ENCODE results near the gene PPIL6. TPM values are rescaled to one million over a fixed set of nuclear protein-coding genes. Genes with fewer than 3 reads are reported as not detected.

The PPIL6 gene
- total and polyA plus RNA-seq, 7 donors, result 1.1 to 3.9 (median 2.2) TPM

DNA sequence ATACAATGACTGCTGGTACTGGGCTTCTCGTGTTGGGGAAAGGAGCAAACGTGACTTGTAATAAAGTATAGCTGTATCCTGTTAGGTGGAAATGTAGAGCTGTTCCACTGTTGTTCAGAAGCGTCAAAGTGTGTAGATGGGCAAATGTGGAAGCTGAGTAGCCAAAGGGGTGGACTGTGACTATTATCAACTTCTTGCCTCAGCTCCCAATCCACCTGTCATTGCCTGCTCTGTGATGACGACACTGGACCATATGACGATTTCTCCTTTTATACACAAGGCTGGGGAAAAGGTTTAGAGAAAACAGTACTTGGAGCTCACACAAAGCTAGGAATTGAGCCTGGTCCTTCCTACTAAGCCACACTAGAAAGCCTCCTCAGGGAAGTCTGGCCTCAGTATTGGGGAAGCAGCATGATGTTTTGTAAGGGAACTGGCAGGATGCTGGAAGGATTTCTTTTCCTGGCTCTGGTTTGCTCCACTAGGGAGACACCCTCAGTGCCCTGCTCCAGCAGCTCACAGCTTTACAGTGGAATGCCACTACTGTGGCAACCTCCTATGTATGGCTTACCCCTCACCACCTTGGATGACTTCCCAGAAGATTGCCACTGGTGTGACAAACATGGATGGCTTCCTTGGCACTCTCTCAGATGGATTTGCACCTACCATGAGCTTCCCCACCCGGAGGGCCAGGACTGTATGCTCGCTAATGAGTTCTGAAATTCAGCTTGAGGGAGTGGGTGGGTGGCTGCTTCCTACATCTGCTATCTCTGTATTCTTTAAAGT, 78.1 kb downstream of the PPIL6 start:
- H3K4me3 ChIP-seq, result no peak overlapping the region
- 75 to 76% (median 75%) methylated on average over 7 of the region's 7 CpGs for WGBS, 3 donors
- TF ChIP-seq, protein P1, sequence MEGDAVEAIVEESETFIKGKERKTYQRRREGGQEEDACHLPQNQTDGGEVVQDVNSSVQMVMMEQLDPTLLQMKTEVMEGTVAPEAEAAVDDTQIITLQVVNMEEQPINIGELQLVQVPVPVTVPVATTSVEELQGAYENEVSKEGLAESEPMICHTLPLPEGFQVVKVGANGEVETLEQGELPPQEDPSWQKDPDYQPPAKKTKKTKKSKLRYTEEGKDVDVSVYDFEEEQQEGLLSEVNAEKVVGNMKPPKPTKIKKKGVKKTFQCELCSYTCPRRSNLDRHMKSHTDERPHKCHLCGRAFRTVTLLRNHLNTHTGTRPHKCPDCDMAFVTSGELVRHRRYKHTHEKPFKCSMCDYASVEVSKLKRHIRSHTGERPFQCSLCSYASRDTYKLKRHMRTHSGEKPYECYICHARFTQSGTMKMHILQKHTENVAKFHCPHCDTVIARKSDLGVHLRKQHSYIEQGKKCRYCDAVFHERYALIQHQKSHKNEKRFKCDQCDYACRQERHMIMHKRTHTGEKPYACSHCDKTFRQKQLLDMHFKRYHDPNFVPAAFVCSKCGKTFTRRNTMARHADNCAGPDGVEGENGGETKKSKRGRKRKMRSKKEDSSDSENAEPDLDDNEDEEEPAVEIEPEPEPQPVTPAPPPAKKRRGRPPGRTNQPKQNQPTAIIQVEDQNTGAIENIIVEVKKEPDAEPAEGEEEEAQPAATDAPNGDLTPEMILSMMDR (IDR thresholded peaks at IDR 0.05), result no peak
- H3K9me3 ChIP-seq, result no peaks in the 10 kb centered on the region
- peak; percentile 52 to 87 (median 69) for ATAC-seq
- no peak for DNase-seq
- H3K36me3 ChIP-seq (ENCODE audit: insufficient read depth in 1 of 2, low read depth in 1 of 2), result peaks cover 13 to 49% of the 10 kb centered on the region in 2 donors
- peak overlapping the region; percentile 78 for H3K27ac ChIP-seq
- H3K4me1 ChIP-seq, result peaks cover 21% of the 10 kb centered on the region
- intact Hi-C loops (cut with DNase I), result no loop called here
- H3K27me3 ChIP-seq (ENCODE audit: insufficient read depth in 3 of 3, low read length in 2 of 3), result no peaks in the 10 kb centered on the region

DNA sequence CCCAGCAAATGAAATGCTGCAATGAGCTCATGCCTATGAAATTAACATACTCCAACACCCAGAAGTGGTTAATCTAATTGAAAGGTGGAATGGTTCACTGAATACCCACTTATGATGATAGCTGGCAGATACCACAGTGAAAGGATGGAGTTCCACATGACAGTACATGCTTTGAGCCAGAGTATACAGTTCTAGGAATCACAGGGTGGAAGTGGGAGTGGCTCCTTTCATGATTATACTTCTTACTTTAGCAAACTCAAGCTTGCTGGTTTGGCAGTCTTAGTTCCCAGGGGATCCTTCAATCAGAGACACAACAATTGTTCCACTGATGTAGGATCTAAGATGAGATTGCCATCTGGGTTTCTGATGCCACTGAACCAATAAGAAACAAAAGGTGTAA, 79.6 kb downstream of the PPIL6 start:
- ATAC-seq, result no peak
- Histone ChIP-seq H3K4me1 (peaks cover 21% of the 10 kb centered on the region), H3K9me3 (no peaks in the 10 kb centered on the region), H3K27me3 (ENCODE audit: insufficient read depth in 3 of 3, low read length in 2 of 3) (no peaks in the 10 kb centered on the region), H3K4me3 (no peak overlapping the region), H3K27ac (peak overlapping the region; percentile 78), H3K36me3 (ENCODE audit: insufficient read depth in 1 of 2, low read depth in 1 of 2) (peaks cover 15 to 45% of the 10 kb centered on the region in 2 donors)
- no peak for DNase-seq
- intact Hi-C loops (cut with DNase I), result no loop called here
- TF ChIP-seq, protein P1 (IDR thresholded peaks at IDR 0.05), result no peak

DNA sequence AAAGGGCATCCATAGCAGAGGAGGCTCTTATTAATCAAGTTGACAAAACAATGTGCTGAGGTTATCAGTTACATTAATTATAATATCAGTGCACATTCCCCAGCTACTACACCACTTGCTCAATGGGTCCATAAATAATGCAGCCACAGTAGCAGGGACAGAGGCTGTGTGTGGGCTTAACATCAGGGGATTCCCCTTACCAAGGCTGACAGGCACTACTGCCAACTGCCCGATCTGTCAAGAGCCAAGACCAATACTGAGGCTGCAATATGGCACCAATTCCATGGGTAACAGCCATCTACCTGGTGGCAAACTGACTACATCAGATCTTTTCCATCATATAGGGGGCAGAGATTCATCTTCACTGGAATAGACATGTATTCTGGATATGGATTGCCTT, 80.1 kb downstream of the PPIL6 start:
- peaks cover 15 to 43% of the 10 kb centered on the region in 2 donors for H3K36me3 ChIP-seq (ENCODE audit: insufficient read depth in 1 of 2, low read depth in 1 of 2)

DNA sequence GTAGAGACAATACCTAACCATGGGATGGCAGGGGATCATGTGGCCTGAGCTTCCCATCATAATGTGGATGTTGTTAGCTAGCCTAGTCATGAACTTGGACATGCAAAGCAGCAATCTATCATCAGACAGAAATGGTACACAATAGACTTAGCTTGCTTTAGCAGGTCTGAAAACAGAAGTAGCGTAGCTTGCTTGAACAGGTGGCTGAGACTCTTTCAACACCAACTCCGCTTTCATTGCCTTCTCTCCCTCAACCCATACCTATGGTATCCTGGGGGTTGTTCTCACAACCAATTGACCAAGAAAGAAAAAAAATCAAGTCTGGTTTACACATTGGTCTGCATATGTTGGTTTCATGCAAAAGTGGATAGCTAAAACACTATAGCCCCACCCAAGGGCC, 81.2 kb downstream of the PPIL6 start:
- DNase-seq (no peak), ATAC-seq (peak in 1 of 4 donors; percentile 7)
- intact Hi-C loops (cut with DNase I), result no loop called here
- peaks cover 15 to 50% of the 10 kb centered on the region in 2 donors for H3K36me3 ChIP-seq (ENCODE audit: insufficient read depth in 1 of 2, low read depth in 1 of 2)
- TF ChIP-seq, protein P1 (IDR thresholded peaks at IDR 0.05), result no peak
- peaks cover 21% of the 10 kb centered on the region for H3K4me1 ChIP-seq
- no peak overlapping the region for H3K4me3 ChIP-seq
- no peaks in the 10 kb centered on the region for H3K27me3 ChIP-seq (ENCODE audit: insufficient read depth in 3 of 3, low read length in 2 of 3)
- no peaks in the 10 kb centered on the region for H3K9me3 ChIP-seq
- H3K27ac ChIP-seq, result no peak overlapping the region
- 96 to 98% (median 97%) methylated on average over 2 of the region's 2 CpGs for WGBS, 3 donors

More for the DNA sequence above, 80.1 kb downstream of the PPIL6 start:
- peak; percentile 26 to 46 (median 31) for ATAC-seq
- Histone ChIP-seq H3K27me3 (ENCODE audit: insufficient read depth in 3 of 3, low read length in 2 of 3) (no peaks in the 10 kb centered on the region), H3K4me1 (peaks cover 21% of the 10 kb centered on the region), H3K27ac (peak overlapping the region; percentile 78), H3K9me3 (no peaks in the 10 kb centered on the region), H3K4me3 (no peak overlapping the region)
- DNase-seq, result no peak
- intact Hi-C loops (cut with DNase I), result no loop called here
- TF ChIP-seq, protein P1 (IDR thresholded peaks at IDR 0.05), result no peak
- WGBS, 3 donors, result 48 to 74% (median 70%) methylated on average over 1 of the region's 1 CpG

DNA sequence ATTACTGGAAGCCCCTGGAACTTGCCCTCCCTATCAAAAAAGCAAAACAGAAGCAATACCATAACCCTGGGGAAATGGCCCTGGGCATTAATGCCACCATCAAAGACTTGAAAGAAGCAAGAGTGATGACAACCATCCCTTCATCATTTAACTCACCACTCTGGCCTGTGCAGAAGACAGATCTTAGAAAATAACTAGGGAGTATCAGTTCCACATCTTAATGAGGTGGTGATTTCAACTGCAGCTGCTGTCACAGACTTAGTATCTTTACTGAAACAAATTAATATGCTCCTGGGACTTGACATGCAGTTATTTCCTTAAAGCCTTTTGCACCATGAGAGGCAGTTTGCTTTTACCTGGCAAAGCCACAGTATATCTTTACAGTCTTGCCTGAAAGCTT, 82.2 kb downstream of the PPIL6 start:
- Histone ChIP-seq H3K36me3 (ENCODE audit: insufficient read depth in 1 of 2, low read depth in 1 of 2) (peaks cover 15 to 60% of the 10 kb centered on the region in 2 donors), H3K4me3 (no peak overlapping the region), H3K4me1 (peaks cover 21% of the 10 kb centered on the region), H3K27ac (no peak overlapping the region), H3K9me3 (no peaks in the 10 kb centered on the region), H3K27me3 (ENCODE audit: insufficient read depth in 3 of 3, low read length in 2 of 3) (no peaks in the 10 kb centered on the region)
- DNase-seq (no peak), ATAC-seq (no peak)
- TF ChIP-seq, protein P1 (IDR thresholded peaks at IDR 0.05), result no peak
- intact Hi-C loops (cut with DNase I), result no loop called here

Measured in psoas muscle (tissue), 8 donors.